ENCODE results near the gene USP38.

- TF ChIP-seq CTCF (conservative IDR thresholded peaks at IDR 0.05 in 1 of 2, IDR thresholded peaks at IDR 0.05 in 1 of 2; ENCODE audit: low read depth in 1 of 2, low read length in 2 of 2) = no peak
- TF ChIP-seq EZH2 (IDR thresholded peaks at IDR 0.05; ENCODE audit: low read length, missing control alignments) = no peak
These were observed 64.1 kb downstream of the USP38 start for GRCh38 chr4:143248827-143249226.
